Measurements from ENCODE around the gene NKD2. TPM values are rescaled to one million over a fixed set of nuclear protein-coding genes. Genes with fewer than 3 reads are reported as not detected.

Gene NKD2
- polyA plus RNA-seq, 1 of the 3 experiments (the other 2 are of a cell fraction): not detected

- POLR2A ChIA-PET: no interaction called here
- Histone ChIP-seq H3K36me3 (replicated peaks in 1 of 2; ENCODE audit: control insufficient read depth in 1 of 2, insufficient read depth in 2 of 2, low read length in 1 of 2) (no peaks in the 10 kb centered on the region), H3K27ac (ENCODE audit: low read depth in 2 of 2, low read length in 1 of 2) (no peak overlapping the region), H3K4me1 (ENCODE audit: control insufficient read depth in 1 of 2, insufficient read depth in 2 of 2, low read depth in 1 of 2, low read length in 1 of 2) (no peaks in the 10 kb centered on the region), H3K79me2 (ENCODE audit: insufficient read depth) (no peaks in the 10 kb centered on the region), H3K9me3 (no peaks in the 10 kb centered on the region), H3K9ac (no peak overlapping the region), H3K4me3 (ENCODE audit: low read depth in 2 of 2, low read length in 1 of 2) (no peak overlapping the region), H3K4me2 (no peak overlapping the region), H2AFZ (ENCODE audit: low read depth) (no peak overlapping the region), H3F3A (replicated peaks; ENCODE audit: insufficient read depth) (no peaks in the 10 kb centered on the region), H3K27me3 (ENCODE audit: insufficient read depth) (no peaks in the 10 kb centered on the region), H3K9me2 (no peaks in the 10 kb centered on the region), H4K20me1 (ENCODE audit: insufficient read depth) (no peaks in the 10 kb centered on the region)
- TF ChIP-seq MAX (IDR thresholded peaks at IDR 0.05; ENCODE audit: low read depth) (no peak), EP300 (IDR thresholded peaks at IDR 0.05; ENCODE audit: borderline replicate concordance in 1 of 2, low read depth in 1 of 2, low read length in 1 of 2) (no peak), USF2 (IDR thresholded peaks at IDR 0.05; ENCODE audit: borderline replicate concordance, low read depth, low read length) (no peak)
- CTCF ChIA-PET: interaction anchor here (0.9 to 1.1 kb wide), 2 partner anchors 58 to 100 kb away, joined by 3 read pairs; partner anchors contain the start of gene NKD2
- no peak for DNase-seq
- 93% methylated on average over 19 of the region's 45 CpGs for WGBS (ENCODE audit: low lambda C conversion rate)
Measured at GRCh38 chr5:1067141-1068121, 58.8 kb downstream of the NKD2 start.

- Histone ChIP-seq H3K27me3 (ENCODE audit: insufficient read depth) (no peaks in the 10 kb centered on the region), H3K79me2 (ENCODE audit: insufficient read depth) (no peaks in the 10 kb centered on the region), H3K9me3 (no peaks in the 10 kb centered on the region), H3F3A (replicated peaks; ENCODE audit: insufficient read depth) (no peaks in the 10 kb centered on the region), H4K20me1 (ENCODE audit: insufficient read depth) (no peaks in the 10 kb centered on the region), H3K4me2 (no peak overlapping the region), H3K9me2 (no peaks in the 10 kb centered on the region), H3K27ac (ENCODE audit: low read depth in 2 of 2, low read length in 1 of 2) (no peak overlapping the region), H3K9ac (no peak overlapping the region), H2AFZ (ENCODE audit: low read depth) (no peak overlapping the region), H3K4me3 (ENCODE audit: low read depth in 2 of 2, low read length in 1 of 2) (no peak overlapping the region), H3K36me3 (replicated peaks in 1 of 2; ENCODE audit: control insufficient read depth in 1 of 2, insufficient read depth in 2 of 2, low read length in 1 of 2) (no peaks in the 10 kb centered on the region), H3K4me1 (ENCODE audit: control insufficient read depth in 1 of 2, insufficient read depth in 2 of 2, low read depth in 1 of 2, low read length in 1 of 2) (no peaks in the 10 kb centered on the region)
- POLR2A ChIA-PET: no interaction called here
- no peak for DNase-seq
- 87% methylated on average over 26 of the region's 34 CpGs for WGBS (ENCODE audit: low lambda C conversion rate)
- CTCF ChIA-PET: interaction anchor here (0.9 to 1.2 kb wide), 2 partner anchors 11 to 59 kb away, joined by 3 read pairs; partner anchors contain the start of gene NKD2
- TF ChIP-seq USF2 (IDR thresholded peaks at IDR 0.05; ENCODE audit: borderline replicate concordance, low read depth, low read length): no peak
- TF ChIP-seq POLR2AphosphoS5 (IDR thresholded peaks at IDR 0.05; ENCODE audit: low read depth, low read length): no peak
- TF ChIP-seq MAX (IDR thresholded peaks at IDR 0.05; ENCODE audit: low read depth): no peak
- TF ChIP-seq MXI1 (IDR thresholded peaks at IDR 0.05; ENCODE audit: low read depth, low read length): no peak
- TF ChIP-seq CHD2 (IDR thresholded peaks at IDR 0.05; ENCODE audit: low read length, partially characterized antibody): no peak
- no peak for TF ChIP-seq MEF2A (IDR thresholded peaks at IDR 0.05; ENCODE audit: borderline replicate concordance, low read depth)
- TF ChIP-seq FOSL2 (IDR thresholded peaks at IDR 0.05; ENCODE audit: borderline replicate concordance, low read depth): no peak
- no peak for TF ChIP-seq USF1 (IDR thresholded peaks at IDR 0.05; ENCODE audit: borderline replicate concordance, low read depth)
- no peak for TF ChIP-seq GATA2 (CRISPR knock-in tag; IDR thresholded peaks at IDR 0.05)
- TF ChIP-seq CTCF (IDR thresholded peaks at IDR 0.05): no peak
- TF ChIP-seq ZBTB33 (IDR thresholded peaks at IDR 0.05; ENCODE audit: borderline replicate concordance, low read depth): no peak
- no peak for TF ChIP-seq ELF1 (IDR thresholded peaks at IDR 0.05)
- no peak for TF ChIP-seq SMC3 (IDR thresholded peaks at IDR 0.05; ENCODE audit: low read depth, low read length)
- no peak for TF ChIP-seq FOXJ3 (CRISPR knock-in tag; IDR thresholded peaks at IDR 0.05)
Measured at GRCh38 chr5:1068204-1068894, 59.7 kb downstream of the NKD2 start.
